ENCODE data around the gene CACNA1A. TPM values are rescaled to one million over a fixed set of nuclear protein-coding genes. Genes with fewer than 3 reads are reported as not detected.
"Not testable (repeated sequence)": the region's sequence is repeated elsewhere in the genome, so short reads cannot be mapped to it uniquely, and the experiment has no call there.

Gene CACNA1A
- total and polyA plus RNA-seq, 3 donors from 2014 or later: 9.7 to 22.5 (median 21.8) TPM

GRCh38 chr19:13169769-13170168 lies 336.5 kb downstream of the CACNA1A start:
- TF ChIP-seq POLR2A (IDR thresholded peaks at IDR 0.05): no peak
- TF ChIP-seq, protein P1, sequence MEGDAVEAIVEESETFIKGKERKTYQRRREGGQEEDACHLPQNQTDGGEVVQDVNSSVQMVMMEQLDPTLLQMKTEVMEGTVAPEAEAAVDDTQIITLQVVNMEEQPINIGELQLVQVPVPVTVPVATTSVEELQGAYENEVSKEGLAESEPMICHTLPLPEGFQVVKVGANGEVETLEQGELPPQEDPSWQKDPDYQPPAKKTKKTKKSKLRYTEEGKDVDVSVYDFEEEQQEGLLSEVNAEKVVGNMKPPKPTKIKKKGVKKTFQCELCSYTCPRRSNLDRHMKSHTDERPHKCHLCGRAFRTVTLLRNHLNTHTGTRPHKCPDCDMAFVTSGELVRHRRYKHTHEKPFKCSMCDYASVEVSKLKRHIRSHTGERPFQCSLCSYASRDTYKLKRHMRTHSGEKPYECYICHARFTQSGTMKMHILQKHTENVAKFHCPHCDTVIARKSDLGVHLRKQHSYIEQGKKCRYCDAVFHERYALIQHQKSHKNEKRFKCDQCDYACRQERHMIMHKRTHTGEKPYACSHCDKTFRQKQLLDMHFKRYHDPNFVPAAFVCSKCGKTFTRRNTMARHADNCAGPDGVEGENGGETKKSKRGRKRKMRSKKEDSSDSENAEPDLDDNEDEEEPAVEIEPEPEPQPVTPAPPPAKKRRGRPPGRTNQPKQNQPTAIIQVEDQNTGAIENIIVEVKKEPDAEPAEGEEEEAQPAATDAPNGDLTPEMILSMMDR (IDR thresholded peaks at IDR 0.05): no peak
- 79 to 90% methylated on average over 5 of the region's 5 CpGs for WGBS, 2 donors
- H3K27ac ChIP-seq: no peak overlapping the region
- no peak for DNase-seq
- H3K4me1 ChIP-seq: peaks cover 2% of the 10 kb centered on the region
- H3K36me3 ChIP-seq (ENCODE audit: low read depth, missing control alignments): no peaks in the 10 kb centered on the region
- no peaks in the 10 kb centered on the region for H3K9me3 ChIP-seq
- no peak overlapping the region for H3K4me3 ChIP-seq
- H3K27me3 ChIP-seq: no peaks in the 10 kb centered on the region
- intact Hi-C loops (cut with DNase I; ENCODE audit: low total_unique reads): no loop called here

GRCh38 chr19:13166151-13166550 lies 340.1 kb downstream of the CACNA1A start:
- intact Hi-C loops (cut with DNase I; ENCODE audit: low total_unique reads); H3K9me3 ChIP-seq; DNase-seq; H3K36me3 ChIP-seq (ENCODE audit: low read depth, missing control alignments); H3K27ac ChIP-seq; H3K27me3 ChIP-seq; H3K4me3 ChIP-seq: not testable (repeated sequence)
- WGBS, 2 donors: 88 to 95% methylated on average over 3 of the region's 3 CpGs
- peaks cover 17% of the 10 kb centered on the region for H3K4me1 ChIP-seq

DNA sequence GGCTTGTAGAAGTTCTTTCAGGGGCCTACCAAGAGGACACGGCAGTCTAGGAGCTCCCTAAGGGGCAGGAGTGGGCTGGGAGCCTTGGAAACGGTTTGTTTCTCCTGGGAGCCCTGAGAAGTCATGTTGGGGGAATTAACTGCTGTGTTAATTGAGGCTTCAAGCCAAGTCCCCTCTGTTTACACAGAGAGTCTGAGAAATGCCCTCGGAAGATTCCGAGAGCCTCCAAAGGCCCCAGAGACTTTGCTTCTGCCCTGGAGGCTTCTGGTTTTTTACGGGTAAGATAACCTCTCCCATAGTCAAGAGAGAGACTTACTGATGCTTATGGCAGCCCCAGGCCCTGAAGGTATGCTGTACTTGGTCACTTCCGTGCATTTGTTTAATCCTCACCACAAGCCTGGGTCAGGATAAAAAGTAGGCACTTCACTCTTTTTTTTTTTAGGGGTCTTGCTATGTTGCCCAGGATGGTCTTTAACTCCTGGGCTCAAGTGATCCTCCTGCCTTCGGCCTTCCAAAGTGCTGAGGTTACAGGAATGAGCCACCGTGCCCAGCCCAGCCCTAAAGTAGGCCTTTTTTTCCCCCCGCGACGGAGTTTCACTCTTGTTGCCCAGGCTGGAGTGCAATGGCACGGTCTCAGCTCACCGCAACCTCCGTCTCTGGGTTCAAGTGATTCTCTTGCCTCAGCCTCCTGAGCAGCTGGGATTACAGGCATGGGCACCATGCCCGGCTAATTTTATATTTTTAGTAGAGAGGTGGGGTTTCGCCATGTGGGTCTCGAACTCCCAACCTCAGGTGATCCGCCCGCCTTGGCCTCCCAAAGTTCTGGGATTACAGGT lies 340.9 kb downstream of the CACNA1A start:
- intact Hi-C loops (cut with DNase I; ENCODE audit: low total_unique reads): no loop called here
- Histone ChIP-seq H3K27me3 (no peaks in the 10 kb centered on the region), H3K27ac (peak overlapping the region in 1 of 2 donors; percentile 65), H3K4me3 (no peak overlapping the region), H3K9me3 (no peaks in the 10 kb centered on the region), H3K36me3 (ENCODE audit: low read depth, missing control alignments) (no peaks in the 10 kb centered on the region), H3K4me1 (peaks cover 17% of the 10 kb centered on the region)
- 74 to 81% methylated on average over 19 of the region's 19 CpGs for WGBS, 2 donors
- no peak for DNase-seq
- TF ChIP-seq, protein P1 (IDR thresholded peaks at IDR 0.05): no peak
- TF ChIP-seq POLR2A (IDR thresholded peaks at IDR 0.05): no peak

GRCh38 chr19:13164343-13165161 lies 341.7 kb downstream of the CACNA1A start:
- Histone ChIP-seq H3K9me3 (no peaks in the 10 kb centered on the region), H3K4me1 (peaks cover 17% of the 10 kb centered on the region), H3K36me3 (ENCODE audit: low read depth, missing control alignments) (no peaks in the 10 kb centered on the region), H3K27ac (peak overlapping the region; percentile 59 to 65), H3K27me3 (no peaks in the 10 kb centered on the region), H3K4me3 (peak overlapping the region in 1 of 2 donors; percentile 50)
- intact Hi-C loops (cut with DNase I; ENCODE audit: low total_unique reads): no loop called here
- TF ChIP-seq POLR2A (IDR thresholded peaks at IDR 0.05): no peak
- TF ChIP-seq, protein P1 (IDR thresholded peaks at IDR 0.05): no peak
- DNase-seq: no peak
- 8 to 15% methylated on average over 17 to 19 of the region's 19 CpGs for WGBS, 2 donors

DNA sequence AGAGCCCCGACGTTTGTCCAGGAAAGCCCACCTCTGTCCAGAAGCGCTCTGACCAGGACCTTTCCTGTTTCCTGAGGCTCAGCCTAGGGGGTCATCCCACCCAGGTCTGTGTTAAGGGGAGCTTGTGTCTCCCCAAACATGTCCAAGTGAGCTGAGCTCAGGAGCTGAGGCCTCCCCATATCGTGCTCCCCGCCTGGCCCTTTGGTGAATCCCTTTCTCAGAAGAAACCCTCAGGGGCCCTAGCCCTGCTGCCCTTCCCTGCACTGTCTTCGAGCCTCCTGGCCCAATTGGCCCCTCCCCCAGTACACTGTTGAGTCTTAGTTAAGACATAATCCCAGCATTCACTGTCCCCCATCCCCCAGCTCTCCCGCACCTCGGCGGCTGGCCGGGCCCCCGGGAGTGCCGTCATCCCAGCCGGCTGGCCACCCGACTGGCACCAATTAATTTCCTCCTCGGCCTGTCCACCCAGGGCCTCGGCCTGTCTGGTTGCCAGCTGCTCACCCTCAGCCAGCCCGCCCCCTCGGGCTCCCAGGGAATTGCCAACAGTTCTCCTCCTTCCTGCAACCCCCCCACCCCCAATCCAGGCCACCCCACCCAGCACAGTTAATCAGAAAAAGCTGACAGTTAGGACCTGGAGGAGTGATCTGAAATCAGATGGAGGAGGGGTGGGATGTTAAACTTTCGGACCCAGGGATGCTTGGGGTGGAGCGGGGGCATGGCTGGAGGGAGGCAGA lies 342.5 kb downstream of the CACNA1A start:
- Histone ChIP-seq H3K4me1 (peaks cover 17% of the 10 kb centered on the region), H3K27ac (peak overlapping the region; percentile 59 to 65), H3K4me3 (peak overlapping the region in 1 of 2 donors; percentile 50), H3K36me3 (ENCODE audit: low read depth, missing control alignments) (no peaks in the 10 kb centered on the region), H3K9me3 (no peaks in the 10 kb centered on the region), H3K27me3 (no peaks in the 10 kb centered on the region)
- TF ChIP-seq POLR2A (IDR thresholded peaks at IDR 0.05): no peak
- TF ChIP-seq, protein P1 (IDR thresholded peaks at IDR 0.05): no peak
- intact Hi-C loops (cut with DNase I; ENCODE audit: low total_unique reads): no loop called here
- peak; percentile 61 for DNase-seq
- WGBS, 2 donors: 1 to 4% methylated on average over 17 to 20 of the region's 20 CpGs
